HG03520 (cell line): ENCODE data around the gene ORC6.

Source experiments
- ATAC-seq: cut with Tn5 transposase; IDR thresholded peaks from one replicate; pipeline ENCODE4 v1.9.1; 2021; ENCODE audit warnings: mild to moderate bottlenecking, moderate library complexity; ENCODE audit not compliant: unreplicated experiment

The ORC6 gene

GRCh38 chr16:46700048-46700447 lies 10.6 kb downstream of the ORC6 start:
- ATAC-seq, result no peak

- no peak for ATAC-seq
These were observed 12.2 kb downstream of the ORC6 start for GRCh38 chr16:46701615-46702014.

- ATAC-seq, result no peak
These were observed 12.6 kb downstream of the ORC6 start for GRCh38 chr16:46702030-46702429.

GRCh38 chr16:46706642-46707041 lies 17.2 kb downstream of the ORC6 start:
- no peak for ATAC-seq

GRCh38 chr16:46709469-46710005 lies 20.1 kb downstream of the ORC6 start:
- no peak for ATAC-seq

GRCh38 chr16:46711106-46712058 lies 21.9 kb downstream of the ORC6 start:
- no peak for ATAC-seq

GRCh38 chr16:46712911-46713310 lies 23.5 kb downstream of the ORC6 start:
- no peak for ATAC-seq

- no peak for ATAC-seq
These were observed 24.2 kb downstream of the ORC6 start for GRCh38 chr16:46713634-46714033.

GRCh38 chr16:46714797-46715591 lies 25.5 kb downstream of the ORC6 start:
- no peak for ATAC-seq

- ATAC-seq, result no peak
These were observed 26.4 kb downstream of the ORC6 start for GRCh38 chr16:46715769-46716305.

GRCh38 chr16:46717692-46718091 lies 28.2 kb downstream of the ORC6 start:
- ATAC-seq, result no peak

- ATAC-seq, result no peak
These were observed 28.8 kb downstream of the ORC6 start for GRCh38 chr16:46718214-46718613.

GRCh38 chr16:46719528-46719927 lies 30.1 kb downstream of the ORC6 start:
- no peak for ATAC-seq

- no peak for ATAC-seq
These were observed 31.2 kb downstream of the ORC6 start for GRCh38 chr16:46720619-46721018.

- ATAC-seq, result no peak
These were observed 32.4 kb downstream of the ORC6 start for GRCh38 chr16:46721885-46722284.

GRCh38 chr16:46727184-46727583 lies 37.7 kb downstream of the ORC6 start:
- ATAC-seq, result no peak

- no peak for ATAC-seq
These were observed 38.2 kb downstream of the ORC6 start for GRCh38 chr16:46727630-46728029.

- no peak for ATAC-seq
These were observed 39.3 kb downstream of the ORC6 start for GRCh38 chr16:46728806-46729205.

GRCh38 chr16:46729326-46729995 lies 40.0 kb downstream of the ORC6 start:
- no peak for ATAC-seq

GRCh38 chr16:46730126-46730525 lies 40.7 kb downstream of the ORC6 start:
- no peak for ATAC-seq
